Gastroesophageal sphincter (tissue), 4 donors: ENCODE data around the gene HIPK4. TPM values are rescaled to one million over a fixed set of nuclear protein-coding genes. Genes with fewer than 3 reads are reported as not detected.

Source experiments
- ATAC-seq: fragments of 150-250 bp; one replicate; pipeline ENCODE4 v1.9.1; 2016; ENCODE audit warnings: mild to moderate bottlenecking, moderate library complexity
- H3K27ac ChIP-seq, 4 donors: fragments of 200-600 bp; sonication (generic) in 3 of 4; 1 replicate in 3 of 4; 2 replicates in 1 of 4; pipeline ENCODE4 v1.5.1; 2016 to 2019
- H3K27me3 ChIP-seq: fragments of 200-600 bp; sonication (generic); one replicate; pipeline ENCODE4 v1.5.1; 2019
- H3K36me3 ChIP-seq, 2 donors: fragments of 200-600 bp; sonication (generic); one replicate each; pipeline ENCODE4 v1.5.1; 2019; ENCODE audit warnings: control low read depth in 1 of 2
- H3K4me1 ChIP-seq, 3 donors: fragments of 200-600 bp; sonication (generic); 1 replicate in 2 of 3; 2 replicates in 1 of 3; pipeline ENCODE4 v1.5.1; 2016 to 2019; ENCODE audit warnings: control low read depth in 2 of 3
- H3K4me3 ChIP-seq, 2 donors: fragments of 200-600 bp; sonication (generic); one replicate each; pipeline ENCODE4 v1.5.1; 2019; ENCODE audit warnings: mild to moderate bottlenecking in 1 of 2, moderate library complexity in 1 of 2
- H3K9me3 ChIP-seq, 3 donors: fragments of 200-600 bp; sonication (generic); one replicate each; pipeline ENCODE4 v1.5.1; 2017 to 2019; ENCODE audit warnings: control low read depth in 2 of 3
- CTCF ChIP-seq, 4 experiments: fragments of 200-600 bp in 2 of 4; fragments of 450-650 bp in 2 of 4; sonication (generic) in 1 of 4; IDR thresholded peaks; one replicate each; pipeline ENCODE4 v1.5.1; 2017 to 2019; ENCODE audit warnings: antibody characterized with exemption in 4 of 4, mild to moderate bottlenecking in 2 of 4, moderate library complexity in 2 of 4
- EP300 ChIP-seq: sonication (generic); formaldehyde crosslinking; IDR thresholded peaks from one replicate; pipeline ENCODE4 v1.6.1; 2017; ENCODE audit warnings: antibody characterized with exemption, mild to moderate bottlenecking
- POLR2A ChIP-seq, 2 donors: fragments of 450-650 bp; IDR thresholded peaks; one replicate each; pipeline ENCODE4 v1.6.1; 2017; ENCODE audit warnings: antibody characterized with exemption in 2 of 2, mild to moderate bottlenecking in 2 of 2, moderate library complexity in 1 of 2
- POLR2AphosphoS5 ChIP-seq: sonication (generic); formaldehyde crosslinking; IDR thresholded peaks from one replicate; pipeline ENCODE4 v1.6.1; 2017; ENCODE audit warnings: antibody characterized with exemption
- WGBS, 2 donors: methylation state at CpG; one replicate each; pipeline ENCODE4 v1.1.5; 2018; ENCODE audit warnings: low coverage in 1 of 2; 5-methylcytosine and 5-hydroxymethylcytosine counted together
- total RNA-seq, 4 donors: library from RNA; depleted of rRNA; stranded (reverse); fragments of >200 nt; gene quantifications; one replicate each; pipeline ENCODE4 v1.1.0, GENCODE V29; 2016

The HIPK4 gene
- total RNA-seq, 4 donors from 2014 or later: 0.19 to 1.1 TPM; not detected in 2

- whole genome bisulfite sequencing, 2 donors: 57 to 75% methylated on average over 2 to 3 of the region's 5 CpGs
- Histone ChIP-seq H3K9me3 (no peaks in the 10 kb centered on the region), H3K4me3 (no peak overlapping the region), H3K4me1 (peaks cover 0 to 52% (median 33%) of the 10 kb centered on the region in 3 donors), H3K36me3 (peaks cover 0 to 16% of the 10 kb centered on the region in 2 donors), H3K27ac (peak overlapping the region in 2 of 4 donors; percentile 11 to 41), H3K27me3 (no peaks in the 10 kb centered on the region)
- no peak for ATAC-seq
- no peak for TF ChIP-seq EP300
- no peak for TF ChIP-seq POLR2AphosphoS5
- no peak for TF ChIP-seq CTCF (IDR thresholded peaks at IDR 0.05)
- TF ChIP-seq POLR2A (IDR thresholded peaks at IDR 0.05): no peak
These were observed 29.2 kb upstream of the HIPK4 start for GRCh38 chr19:40419066-40419612.

GRCh38 chr19:40418040-40418439 lies 28.1 kb upstream of the HIPK4 start:
- no peak overlapping the region for H3K4me3 ChIP-seq
- peaks cover 0 to 9% of the 10 kb centered on the region in 2 donors for H3K36me3 ChIP-seq
- 91 to 94% methylated on average over 2 to 3 of the region's 3 CpGs for WGBS, 2 donors
- ATAC-seq: no peak
- TF ChIP-seq POLR2A (IDR thresholded peaks at IDR 0.05) (no peak), EP300 (no peak), POLR2AphosphoS5 (no peak), CTCF (IDR thresholded peaks at IDR 0.05) (no peak)
- H3K9me3 ChIP-seq: no peaks in the 10 kb centered on the region
- no peaks in the 10 kb centered on the region for H3K27me3 ChIP-seq
- H3K4me1 ChIP-seq: peaks cover 0 to 48% (median 27%) of the 10 kb centered on the region in 3 donors
- peak overlapping the region in 3 of 4 donors; percentile 70 to 80 (median 71) for H3K27ac ChIP-seq

- H3K4me3 ChIP-seq: no peak overlapping the region
- WGBS, 2 donors: 67 to 76% methylated on average over 3 to 4 of the region's 4 CpGs
- no peak for ATAC-seq
- TF ChIP-seq POLR2A (IDR thresholded peaks at IDR 0.05): no peak
- no peak for TF ChIP-seq POLR2AphosphoS5
- TF ChIP-seq EP300: no peak
- no peak for TF ChIP-seq CTCF (IDR thresholded peaks at IDR 0.05)
- H3K27me3 ChIP-seq: no peaks in the 10 kb centered on the region
- H3K4me1 ChIP-seq: peaks cover 0 to 48% (median 23%) of the 10 kb centered on the region in 3 donors
- H3K27ac ChIP-seq: peak overlapping the region in 3 of 4 donors; percentile 70 to 80 (median 71)
- H3K36me3 ChIP-seq: peaks cover 0 to 5% of the 10 kb centered on the region in 2 donors
- no peaks in the 10 kb centered on the region for H3K9me3 ChIP-seq
These were observed 27.6 kb upstream of the HIPK4 start for GRCh38 chr19:40417643-40417981.

GRCh38 chr19:40416918-40417642 lies 27.1 kb upstream of the HIPK4 start:
- H3K27ac ChIP-seq: peak overlapping the region in 3 of 4 donors; percentile 70 to 80 (median 71)
- H3K4me3 ChIP-seq: no peak overlapping the region
- TF ChIP-seq EP300 (no peak), POLR2AphosphoS5 (no peak), POLR2A (IDR thresholded peaks at IDR 0.05) (peak; percentile 25 to 31), CTCF (IDR thresholded peaks at IDR 0.05) (no peak)
- ATAC-seq: no peak
- H3K4me1 ChIP-seq: peaks cover 0 to 48% (median 18%) of the 10 kb centered on the region in 3 donors
- H3K36me3 ChIP-seq: no peaks in the 10 kb centered on the region
- H3K9me3 ChIP-seq: no peaks in the 10 kb centered on the region
- no peaks in the 10 kb centered on the region for H3K27me3 ChIP-seq
- WGBS, 2 donors: 41 to 68% methylated on average over 6 to 7 of the region's 16 CpGs

- Histone ChIP-seq H3K4me1 (peaks cover 0 to 53% (median 19%) of the 10 kb centered on the region in 3 donors), H3K27ac (peak overlapping the region in 1 of 4 donors; percentile 71), H3K36me3 (no peaks in the 10 kb centered on the region), H3K9me3 (no peaks in the 10 kb centered on the region), H3K27me3 (no peaks in the 10 kb centered on the region), H3K4me3 (no peak overlapping the region)
- WGBS, 2 donors: 95 to 100% methylated on average over 2 of the region's 2 CpGs
- TF ChIP-seq POLR2AphosphoS5: no peak
- TF ChIP-seq POLR2A (IDR thresholded peaks at IDR 0.05): no peak
- TF ChIP-seq CTCF (IDR thresholded peaks at IDR 0.05): no peak
- ATAC-seq: no peak
These were observed 25.8 kb upstream of the HIPK4 start for GRCh38 chr19:40415768-40416167.
